Activated B cell treated with CpG ODN at 0.5 μM for 24 hours (primary cell): ENCODE measurements around the gene KLHL9. TPM values are rescaled to one million over a fixed set of nuclear protein-coding genes. Genes with fewer than 3 reads are reported as not detected.

Experiments
- ATAC-seq: fragments of 200-7000 bp; cut with Tn5 transposase; one replicate; pipeline ENCODE4 v1.10.0; 2021; ENCODE audit warnings: low read depth, mild to moderate bottlenecking, moderate library complexity
- CTCF ChIA-PET: fragments of 350-600 bp; sonication (Branson Sonifier 250); formaldehyde crosslinking; loops from one replicate; lab custom pipeline; 2021; ENCODE audit warnings: antibody characterized with exemption; lab: Charles Lee
- POLR2A ChIA-PET: fragments of 350-600 bp; sonication (Branson Sonifier 250); formaldehyde crosslinking; loops from one replicate; lab custom pipeline; 2021; ENCODE audit warnings: antibody characterized with exemption; lab: Charles Lee
- DNase-seq: peaks from one replicate; pipeline ENCODE4 v3.0.0; 2022
- H3K27ac Mint-ChIP-seq: one replicate; pipeline ENCODE4 v1.8.0; 2020; ENCODE audit warnings: mixed read lengths
- H3K27me3 Mint-ChIP-seq: one replicate; pipeline ENCODE4 v1.8.0; 2021; ENCODE audit warnings: mixed read lengths
- H3K36me3 Mint-ChIP-seq: one replicate; pipeline ENCODE4 v1.8.0; 2021; ENCODE audit warnings: low read depth, mixed read lengths
- H3K4me1 Mint-ChIP-seq: one replicate; pipeline ENCODE4 v1.8.0; 2021; ENCODE audit warnings: mixed read lengths
- H3K4me3 Mint-ChIP-seq: one replicate; pipeline ENCODE4 v1.8.0; 2020; ENCODE audit warnings: mild to moderate bottlenecking, mixed read lengths
- H3K9me3 Mint-ChIP-seq: one replicate; pipeline ENCODE4 v1.8.0; 2020; ENCODE audit warnings: mixed read lengths
- intact Hi-C: fragments of 100-400 bp; cut with micrococcal nuclease; formaldehyde crosslinking; loops from one replicate; pipeline ENCODE4 v1.15.1; 2024
- total RNA-seq: library from RNA; stranded (reverse); gene quantifications from 2 replicates; pipeline ENCODE4 v1.2.3, GENCODE V29; 2022
- TF ChIP-seq, protein P1 (sequence below): fragments of 200-600 bp; IDR thresholded peaks from one replicate; pipeline ENCODE4 v1.8.0; 2022; ENCODE audit warnings: antibody characterized with exemption, mild to moderate bottlenecking

The KLHL9 gene
- total RNA-seq, 1 donor from 2014 or later = 13.8 TPM

DNA sequence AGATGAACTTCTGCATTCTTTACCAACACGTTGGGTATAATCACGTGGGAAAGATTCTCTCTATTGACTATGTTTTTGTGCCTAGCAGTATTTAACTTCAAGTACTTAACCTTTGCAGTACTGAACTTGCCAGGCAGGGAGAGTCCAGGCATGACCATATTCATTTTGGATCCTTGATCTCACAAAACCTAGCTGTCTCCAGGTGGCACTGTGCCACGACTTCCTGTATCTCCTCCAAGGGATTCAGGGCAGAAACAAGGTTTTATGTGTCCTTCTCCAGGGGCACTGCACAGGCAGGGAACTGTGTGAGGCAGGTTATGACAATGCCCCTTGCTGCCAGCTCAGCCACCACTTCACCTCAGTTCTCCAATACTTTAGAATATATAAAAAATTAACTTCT, 18.3 kb downstream of the KLHL9 start:
- ATAC-seq = no peak
- TF ChIP-seq, protein P1, sequence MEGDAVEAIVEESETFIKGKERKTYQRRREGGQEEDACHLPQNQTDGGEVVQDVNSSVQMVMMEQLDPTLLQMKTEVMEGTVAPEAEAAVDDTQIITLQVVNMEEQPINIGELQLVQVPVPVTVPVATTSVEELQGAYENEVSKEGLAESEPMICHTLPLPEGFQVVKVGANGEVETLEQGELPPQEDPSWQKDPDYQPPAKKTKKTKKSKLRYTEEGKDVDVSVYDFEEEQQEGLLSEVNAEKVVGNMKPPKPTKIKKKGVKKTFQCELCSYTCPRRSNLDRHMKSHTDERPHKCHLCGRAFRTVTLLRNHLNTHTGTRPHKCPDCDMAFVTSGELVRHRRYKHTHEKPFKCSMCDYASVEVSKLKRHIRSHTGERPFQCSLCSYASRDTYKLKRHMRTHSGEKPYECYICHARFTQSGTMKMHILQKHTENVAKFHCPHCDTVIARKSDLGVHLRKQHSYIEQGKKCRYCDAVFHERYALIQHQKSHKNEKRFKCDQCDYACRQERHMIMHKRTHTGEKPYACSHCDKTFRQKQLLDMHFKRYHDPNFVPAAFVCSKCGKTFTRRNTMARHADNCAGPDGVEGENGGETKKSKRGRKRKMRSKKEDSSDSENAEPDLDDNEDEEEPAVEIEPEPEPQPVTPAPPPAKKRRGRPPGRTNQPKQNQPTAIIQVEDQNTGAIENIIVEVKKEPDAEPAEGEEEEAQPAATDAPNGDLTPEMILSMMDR = no peak
- Mint-ChIP-seq H3K36me3 (peaks cover 12% of the 10 kb centered on the region), H3K9me3 (no peaks in the 10 kb centered on the region), H3K4me1 (no peaks in the 10 kb centered on the region), H3K27ac (no peak overlapping the region), H3K27me3 (no peaks in the 10 kb centered on the region), H3K4me3 (no peak overlapping the region)
- intact Hi-C loops = loop anchor here (5.0 kb wide), 1 partner anchor 1135 kb away; no protein-coding TSS in a partner anchor
- POLR2A ChIA-PET = no interaction called here
- CTCF ChIA-PET = interaction anchor here (1.5 to 3.8 kb wide), 3 partner anchors 9 to 139 kb away, joined by 3 to 27 read pairs (median 7); no protein-coding TSS in a partner anchor
- no peak for DNase-seq

DNA sequence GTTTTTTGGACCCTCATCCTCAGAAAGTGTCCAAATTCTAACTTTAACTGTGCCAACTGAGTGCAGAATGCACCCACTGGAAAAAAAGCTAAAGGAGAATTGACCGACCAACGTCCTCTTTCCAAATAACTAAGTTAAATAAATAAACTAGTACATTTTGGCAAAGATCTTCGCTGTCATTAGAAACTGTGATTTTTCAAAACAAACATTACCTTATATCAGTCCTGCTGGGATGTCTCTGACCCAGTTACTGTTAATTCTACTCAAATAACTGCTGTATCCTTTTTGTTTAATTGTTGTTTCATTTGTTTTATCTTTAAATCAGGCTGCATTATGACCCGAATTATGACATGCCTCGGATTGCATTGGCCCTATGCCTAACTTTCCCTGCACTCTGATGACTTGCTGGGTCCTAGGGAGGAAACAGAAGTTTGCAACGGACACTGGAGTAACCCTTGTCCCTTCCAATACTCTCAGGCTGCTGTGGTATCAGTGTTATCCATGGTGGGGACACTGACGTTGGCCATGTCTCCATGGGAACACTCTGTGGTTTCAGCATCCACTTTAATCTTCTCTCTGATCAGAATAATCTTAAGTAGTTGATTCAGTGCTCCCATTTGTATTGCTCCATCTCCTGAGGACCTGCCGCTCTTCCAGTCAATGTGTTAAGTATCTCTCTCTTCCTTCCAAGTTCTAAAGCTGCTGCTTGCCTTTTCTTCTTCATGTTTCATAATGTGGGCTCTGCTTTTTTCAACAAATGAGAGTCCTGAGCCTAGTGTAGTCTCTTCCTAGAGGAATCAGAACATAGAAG, 19.0 kb downstream of the KLHL9 start:
- Mint-ChIP-seq H3K27ac (no peak overlapping the region), H3K4me3 (no peak overlapping the region), H3K9me3 (no peaks in the 10 kb centered on the region), H3K36me3 (peaks cover 6% of the 10 kb centered on the region), H3K4me1 (no peaks in the 10 kb centered on the region), H3K27me3 (no peaks in the 10 kb centered on the region)
- intact Hi-C loops = loop anchor here (5.0 kb wide), 1 partner anchor 1136 kb away; no protein-coding TSS in a partner anchor
- no peak for ATAC-seq
- CTCF ChIA-PET = interaction anchor here (1.0 to 2.5 kb wide), 3 partner anchors 10 to 139 kb away, joined by 3 to 7 read pairs (median 3); no protein-coding TSS in a partner anchor
- DNase-seq = no peak
- POLR2A ChIA-PET = interaction anchor here (0.7 kb wide), 1 partner anchor 462 kb away, joined by 3 read pairs; no protein-coding TSS in a partner anchor
- TF ChIP-seq, protein P1 = no peak

DNA sequence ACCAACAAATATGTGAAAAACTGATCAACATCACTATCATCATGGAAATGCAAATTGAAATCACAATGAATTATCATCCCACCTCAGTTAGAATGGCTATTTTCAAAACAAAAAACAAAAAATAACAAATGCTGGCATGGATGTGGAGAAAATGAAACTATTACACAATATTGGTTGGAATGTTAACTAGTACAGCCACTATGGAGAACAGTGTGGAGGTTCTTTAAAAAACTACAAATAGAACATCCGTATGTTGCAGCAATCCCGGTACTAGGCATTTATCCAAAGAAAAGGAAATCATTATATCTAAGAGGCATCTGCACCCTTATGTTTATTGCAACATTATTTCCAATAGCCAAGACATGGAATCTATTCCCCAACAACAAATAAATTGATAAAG, 21.1 kb downstream of the KLHL9 start:
- no peaks in the 10 kb centered on the region for H3K9me3 Mint-ChIP-seq
- ChIA-PET POLR2A (no interaction called here), CTCF (interaction anchor here (1.0 kb wide), 1 partner anchor 12 kb away, joined by 4 read pairs; no protein-coding TSS in a partner anchor)
- no peaks in the 10 kb centered on the region for H3K4me1 Mint-ChIP-seq
- H3K4me3 Mint-ChIP-seq = no peak overlapping the region
- peaks cover 4% of the 10 kb centered on the region for H3K27me3 Mint-ChIP-seq
- intact Hi-C loops = no loop called here
- H3K27ac Mint-ChIP-seq = no peak overlapping the region
- TF ChIP-seq, protein P1 = no peak
- DNase-seq (no peak), ATAC-seq (no peak)
- no peaks in the 10 kb centered on the region for H3K36me3 Mint-ChIP-seq

DNA sequence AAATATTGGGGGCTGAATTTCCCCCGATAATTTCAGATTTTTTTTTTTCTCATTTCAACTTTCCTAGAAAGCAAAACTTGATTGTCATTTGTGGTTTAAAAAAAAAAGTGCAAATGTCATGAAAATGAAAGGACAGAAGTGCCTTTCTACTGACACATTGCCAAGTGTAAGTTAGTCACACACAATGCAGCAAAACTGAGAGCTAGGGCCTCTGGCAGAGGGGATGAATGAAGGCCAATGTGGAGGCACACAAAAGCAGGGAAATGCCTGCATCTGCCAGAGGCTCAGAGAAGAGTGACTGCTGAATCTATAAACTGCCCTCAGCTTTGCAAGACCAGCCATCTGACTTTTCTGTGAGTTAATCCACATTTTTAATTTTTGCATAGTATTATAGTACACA, 23.3 kb downstream of the KLHL9 start:
- no peak for DNase-seq
- Mint-ChIP-seq H3K36me3 (no peaks in the 10 kb centered on the region), H3K4me1 (no peaks in the 10 kb centered on the region), H3K27ac (no peak overlapping the region), H3K4me3 (no peak overlapping the region), H3K9me3 (no peaks in the 10 kb centered on the region), H3K27me3 (peaks cover 10% of the 10 kb centered on the region)
- ATAC-seq = no peak
- TF ChIP-seq, protein P1 = no peak
- ChIA-PET CTCF (interaction anchor here (0.8 to 2.3 kb wide), 2 partner anchors 14 to 84 kb away, joined by 3 to 5 read pairs; no protein-coding TSS in a partner anchor), POLR2A (no interaction called here)
- intact Hi-C loops = no loop called here

DNA sequence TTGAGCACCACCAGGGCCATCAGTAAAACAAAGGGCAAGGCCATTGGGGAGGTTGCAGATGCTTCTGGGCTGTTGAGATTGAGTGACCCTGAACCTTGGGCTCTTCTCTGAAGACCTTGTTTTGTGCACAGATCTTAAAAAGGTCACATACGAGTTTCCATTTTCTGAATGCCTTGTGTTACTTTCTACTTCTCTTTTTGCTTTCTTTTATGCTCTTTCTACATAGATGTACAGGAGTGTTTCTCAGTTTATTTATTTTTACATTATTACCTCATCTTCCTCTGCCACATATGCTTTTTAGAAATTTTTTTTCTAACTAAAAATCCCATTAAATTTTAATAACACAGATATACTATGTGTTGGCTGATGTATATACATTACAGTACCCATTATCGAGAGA, 30.0 kb downstream of the KLHL9 start, which contains the start of gene IFNA5:
IFNA5 (minus strand) TSS at position 101 of the 400 bp plus-strand sequence; CDS start at position 44, 57 bp downstream.
- Mint-ChIP-seq H3K27me3 (peaks cover 33% of the 10 kb centered on the region), H3K4me3 (no peak within 1 kb of the TSS)
- TF ChIP-seq, protein P1 = no peak

More for the DNA sequence above, 30.0 kb downstream of the KLHL9 start, which contains the start of gene IFNA5:
- intact Hi-C loops = no loop called here
- DNase-seq (no peak), ATAC-seq (no peak)
- Mint-ChIP-seq H3K36me3 (no peaks in the 10 kb centered on the region), H3K9me3 (no peaks in the 10 kb centered on the region), H3K4me1 (no peaks in the 10 kb centered on the region), H3K27ac (no peak within 1 kb of the TSS)
- CTCF ChIA-PET = no interaction called here
- POLR2A ChIA-PET = no interaction called here
